NCI-H1105 (cell line): ENCODE data around the gene CYTH4.

Source experiments
- DNase-seq: peaks from one replicate; lab custom pipeline; 2025; lab: John Stamatoyannopoulos, UW

The CYTH4 gene

DNA sequence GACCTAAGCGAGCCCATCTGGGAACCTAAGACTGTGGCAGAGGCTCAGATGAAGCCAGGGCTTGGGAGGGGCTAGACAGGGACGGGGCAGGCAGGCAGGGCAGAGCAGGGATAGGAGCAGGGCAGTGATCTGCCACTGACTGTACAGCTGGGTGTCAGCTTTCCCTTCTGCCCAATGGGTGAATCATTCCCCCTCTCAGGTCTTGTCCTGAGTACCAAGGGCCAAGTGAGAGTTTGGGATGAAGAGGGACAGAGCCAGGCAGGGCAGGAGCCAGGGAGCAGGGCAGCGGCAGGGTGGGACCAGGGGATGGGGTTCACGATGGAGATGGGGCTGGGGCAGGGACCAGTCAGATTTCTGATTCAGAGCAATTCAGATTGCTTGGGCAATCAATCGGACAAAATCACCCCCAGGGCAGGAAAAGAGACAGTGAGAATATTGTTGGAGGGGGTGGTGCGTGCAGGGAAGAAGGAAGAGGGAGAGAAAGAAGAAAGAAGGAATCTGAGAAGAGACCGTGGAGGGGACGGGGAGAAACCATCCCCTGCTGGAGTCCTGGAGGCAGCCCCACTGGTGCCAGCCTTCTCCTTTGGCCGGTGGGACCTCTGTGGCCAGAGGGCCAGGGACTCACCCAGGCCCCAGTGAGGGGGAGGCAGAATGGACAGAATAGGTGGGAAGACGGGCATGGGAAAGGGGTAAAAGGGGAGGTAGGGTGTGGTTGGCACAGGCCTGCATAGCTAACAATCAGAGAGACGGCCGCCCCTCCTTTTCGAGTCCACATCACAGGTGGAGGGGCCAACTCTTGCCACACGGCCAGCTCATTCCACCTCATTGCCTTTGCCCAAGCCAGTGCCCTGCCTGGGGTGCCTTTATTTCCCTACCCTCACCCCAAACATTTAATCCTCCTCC is 47.2 kb downstream of the CYTH4 start:
- DNase-seq: no peak

DNA sequence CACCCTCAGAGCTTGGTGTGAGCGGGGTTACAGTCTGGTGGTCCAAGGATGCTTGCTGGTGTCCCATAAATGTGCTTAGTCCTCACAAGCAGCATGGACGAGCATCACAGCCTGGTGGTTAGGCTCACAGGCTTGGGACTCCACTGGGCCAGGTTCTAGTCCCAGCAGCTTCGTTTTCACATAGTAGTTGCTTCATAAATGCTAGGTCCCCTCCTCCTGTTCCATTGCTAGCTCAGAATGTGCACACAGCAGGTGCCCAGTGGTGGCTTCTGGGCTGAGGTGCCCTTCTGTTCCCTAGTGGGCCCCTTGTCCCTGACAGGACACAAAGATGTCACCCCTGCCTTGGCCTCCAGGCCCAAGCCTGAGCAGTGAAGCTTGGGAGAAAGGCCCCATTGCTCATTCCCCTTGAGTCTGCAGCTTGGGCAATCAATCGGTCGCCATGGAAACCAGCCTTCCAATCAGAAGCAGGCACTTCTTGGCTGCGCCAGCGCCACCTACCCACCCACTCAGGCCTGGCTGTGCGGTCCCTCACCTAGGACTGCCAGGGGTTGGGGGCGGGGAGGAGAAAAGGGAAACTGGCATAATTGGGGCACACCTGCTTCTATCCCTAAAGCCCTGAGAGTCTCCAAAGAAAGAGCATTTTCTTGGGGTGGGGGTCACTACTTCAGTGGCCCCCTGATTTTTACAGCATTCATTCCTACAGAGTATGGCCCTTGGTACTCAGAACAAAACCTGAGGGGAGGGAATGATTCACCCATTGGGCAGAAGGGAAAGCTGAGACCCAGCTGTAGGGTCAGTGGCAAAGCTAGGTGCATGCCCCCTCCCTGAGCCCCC is 48.1 kb downstream of the CYTH4 start:
- peak; percentile 78 for DNase-seq

DNA sequence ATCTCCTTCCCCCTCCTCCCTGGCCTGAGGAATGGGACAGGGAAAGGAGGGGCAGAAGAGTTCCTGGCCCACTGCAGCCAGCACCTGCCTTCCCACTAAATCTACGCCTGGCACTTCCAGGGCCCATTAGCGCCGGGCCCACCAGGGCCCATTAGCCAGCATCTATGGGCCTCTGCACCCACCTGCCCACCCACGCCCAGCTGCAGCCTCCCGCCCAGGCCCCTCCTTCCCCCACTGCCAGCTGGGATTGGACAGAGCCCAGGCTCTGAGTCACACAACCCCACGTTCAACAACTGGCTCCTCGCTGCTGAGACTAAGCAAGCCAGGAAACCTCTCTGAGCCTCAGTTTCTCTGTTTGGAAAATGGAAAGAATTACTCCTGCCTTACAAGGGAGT is 48.7 kb downstream of the CYTH4 start:
- no peak for DNase-seq

DNA sequence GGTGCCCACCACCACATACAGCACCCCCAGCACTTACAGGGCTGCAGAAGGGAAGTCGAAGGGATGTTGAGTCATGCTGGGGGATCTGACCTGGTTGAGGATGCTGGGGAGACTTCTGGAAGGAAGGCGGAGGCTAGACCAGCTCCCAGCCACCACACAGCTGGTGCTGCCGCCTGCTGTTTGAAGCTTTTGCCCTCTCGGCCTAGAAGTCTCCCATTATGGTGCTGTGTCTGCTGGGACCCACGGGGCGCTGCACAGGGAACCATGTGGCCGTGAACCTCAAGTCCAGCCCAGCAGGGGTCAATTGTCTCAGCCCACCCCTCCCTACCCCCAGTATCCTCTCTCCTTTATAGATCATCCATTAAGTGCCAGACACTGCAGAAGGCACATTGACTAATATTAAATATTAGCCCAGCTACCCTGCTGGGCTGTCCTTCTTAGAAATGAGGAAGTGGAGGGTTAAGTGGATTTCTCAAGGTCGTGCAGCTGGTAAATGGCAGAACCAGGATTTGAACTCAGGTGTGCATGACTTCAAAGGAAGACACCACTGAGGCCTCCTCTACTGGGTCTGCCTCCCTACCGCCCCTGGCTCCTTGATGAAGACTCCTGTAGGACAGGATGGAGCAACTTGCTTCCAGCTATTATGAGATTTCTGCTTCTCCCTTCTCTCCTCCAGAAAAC is 49.7 kb downstream of the CYTH4 start:
- DNase-seq: no peak

DNA sequence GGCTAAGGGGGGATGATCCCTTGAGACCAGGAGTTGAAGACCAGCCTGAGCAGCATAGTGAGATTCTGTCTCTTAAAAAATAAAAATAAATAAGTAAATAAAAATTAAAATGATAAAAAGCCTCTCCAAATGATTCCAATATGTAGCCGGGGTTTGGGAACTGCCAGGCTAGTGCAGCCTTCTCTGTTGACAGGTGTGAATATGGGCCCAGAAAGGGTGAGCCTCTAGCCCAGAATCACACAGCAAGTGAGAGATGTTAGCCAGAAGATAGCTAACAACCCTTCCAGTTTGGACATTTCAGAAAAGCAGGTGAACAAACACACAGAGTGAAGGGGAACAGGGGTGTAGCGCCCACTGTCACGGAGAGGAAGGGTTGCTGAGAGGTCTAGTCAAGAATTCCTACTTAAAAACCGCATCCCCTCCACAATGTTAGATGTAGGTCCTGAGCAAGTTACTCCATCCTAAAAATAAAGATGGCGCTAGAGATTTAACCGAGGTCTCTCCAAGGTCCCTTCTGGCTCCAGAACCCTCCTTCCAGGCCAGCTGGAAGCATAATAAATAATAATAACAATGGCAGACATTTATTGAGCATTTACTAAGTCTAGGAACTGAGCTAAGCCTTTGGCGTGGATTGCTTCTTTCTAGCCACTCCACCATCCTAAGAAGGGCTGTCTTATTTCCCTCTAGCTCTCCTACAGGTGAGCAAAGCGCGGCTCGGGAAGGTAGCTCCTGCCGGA is 51.6 kb downstream of the CYTH4 start:
- no peak for DNase-seq

DNA sequence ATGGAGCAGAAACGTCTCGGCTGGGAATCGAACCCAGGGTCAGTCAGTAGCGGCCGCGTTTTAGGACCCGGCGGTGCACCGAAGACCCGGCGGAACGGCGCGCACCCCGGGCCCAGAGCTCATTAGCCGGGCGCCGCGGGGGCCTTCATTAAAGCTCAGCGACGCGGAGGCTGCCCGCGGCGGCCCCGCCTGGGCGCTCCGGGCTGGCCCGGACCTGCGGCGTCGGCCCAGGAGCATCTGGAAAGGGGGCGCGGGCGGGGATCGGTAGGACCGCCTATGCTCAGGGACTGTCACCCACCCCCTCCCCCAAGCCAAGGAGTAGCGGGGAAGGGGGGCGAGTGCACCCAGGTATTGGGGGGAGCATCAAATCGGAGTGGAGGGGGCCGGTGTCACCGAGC is 52.2 kb downstream of the CYTH4 start:
- no peak for DNase-seq

DNA sequence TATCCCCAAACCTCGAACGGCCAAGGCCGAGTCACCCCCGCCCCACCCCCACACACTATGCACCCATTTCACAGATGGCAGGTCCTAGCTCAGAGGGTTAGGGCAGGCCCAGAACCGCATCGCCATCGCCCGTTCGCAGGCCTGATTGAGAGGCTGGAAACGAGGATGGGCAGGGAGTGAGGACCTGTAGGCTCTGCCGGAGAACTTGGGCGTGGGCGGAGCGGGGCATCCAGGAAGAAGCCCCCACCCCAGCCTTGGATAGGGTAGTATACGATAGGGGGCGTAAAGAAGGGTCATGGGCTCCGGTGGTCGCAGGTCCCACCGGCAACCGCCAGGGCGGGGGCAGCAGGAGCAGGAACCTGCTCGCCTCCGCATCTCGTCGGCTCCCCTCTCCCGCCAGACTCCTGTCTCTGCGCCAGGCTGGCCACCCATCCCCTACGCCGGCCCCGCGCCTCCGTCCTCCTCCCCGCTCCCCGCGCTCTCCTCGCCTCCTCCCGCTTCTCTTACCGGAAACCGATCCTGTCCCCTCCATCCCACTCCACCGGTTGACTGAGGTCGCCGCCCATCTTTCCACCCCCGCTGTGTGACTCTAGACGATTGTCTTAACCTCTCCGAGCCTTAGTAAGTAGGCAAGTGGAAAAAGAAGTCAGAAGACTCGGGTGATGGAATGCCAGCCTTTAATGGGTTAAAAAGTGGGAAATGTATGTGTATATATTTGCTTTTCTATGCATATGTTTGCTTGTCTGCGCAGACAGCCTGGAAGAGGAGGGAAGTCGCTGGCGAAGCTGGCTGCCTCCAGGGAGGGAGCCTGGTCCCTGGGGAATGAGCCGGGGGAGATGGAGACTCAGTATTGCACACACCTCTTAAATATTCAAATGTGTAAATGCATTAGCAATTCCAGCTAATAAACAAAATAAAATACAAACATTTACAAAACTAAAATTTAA is 52.8 kb downstream of the CYTH4 start:
- DNase-seq: peak; percentile 29

DNA sequence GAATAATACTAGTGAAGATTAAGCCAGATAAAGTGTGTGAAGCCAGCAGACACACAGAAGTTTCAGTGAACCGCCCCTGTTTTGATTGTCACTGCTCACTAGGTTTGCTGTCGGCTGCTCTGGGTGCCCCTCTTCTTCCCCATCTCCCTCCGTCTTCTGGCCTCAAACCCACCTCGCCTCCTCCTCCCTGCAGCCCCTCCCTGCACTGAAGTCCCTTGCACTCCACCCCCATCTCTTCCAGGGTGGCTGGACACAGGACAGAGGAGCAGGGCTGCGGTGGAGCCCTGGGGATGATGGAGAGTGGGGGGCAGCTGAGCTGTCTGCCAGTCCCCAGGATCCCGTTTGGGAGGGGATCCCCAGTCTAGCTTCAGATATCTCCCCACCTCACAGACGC is 53.5 kb downstream of the CYTH4 start:
- DNase-seq: no peak

DNA sequence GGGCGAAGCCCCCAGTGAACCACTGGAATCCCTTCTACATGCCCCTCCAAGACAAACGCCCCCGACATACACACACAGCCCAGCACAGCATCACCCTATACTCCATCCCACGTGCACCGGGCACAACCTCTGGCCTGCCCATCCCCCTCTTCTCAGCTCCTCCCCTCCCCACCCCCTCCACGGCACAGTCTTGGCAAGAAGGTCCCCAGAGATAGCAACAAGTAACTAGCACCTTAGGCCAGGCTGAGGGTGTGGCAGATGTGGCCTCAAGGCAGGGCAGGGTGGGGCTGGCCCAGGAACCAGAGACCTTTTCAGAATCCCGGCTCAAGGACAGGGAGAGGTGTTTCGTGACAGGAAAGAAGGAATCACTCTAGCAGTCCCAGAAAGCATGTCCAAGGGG is 54.3 kb downstream of the CYTH4 start:
- no peak for DNase-seq

DNA sequence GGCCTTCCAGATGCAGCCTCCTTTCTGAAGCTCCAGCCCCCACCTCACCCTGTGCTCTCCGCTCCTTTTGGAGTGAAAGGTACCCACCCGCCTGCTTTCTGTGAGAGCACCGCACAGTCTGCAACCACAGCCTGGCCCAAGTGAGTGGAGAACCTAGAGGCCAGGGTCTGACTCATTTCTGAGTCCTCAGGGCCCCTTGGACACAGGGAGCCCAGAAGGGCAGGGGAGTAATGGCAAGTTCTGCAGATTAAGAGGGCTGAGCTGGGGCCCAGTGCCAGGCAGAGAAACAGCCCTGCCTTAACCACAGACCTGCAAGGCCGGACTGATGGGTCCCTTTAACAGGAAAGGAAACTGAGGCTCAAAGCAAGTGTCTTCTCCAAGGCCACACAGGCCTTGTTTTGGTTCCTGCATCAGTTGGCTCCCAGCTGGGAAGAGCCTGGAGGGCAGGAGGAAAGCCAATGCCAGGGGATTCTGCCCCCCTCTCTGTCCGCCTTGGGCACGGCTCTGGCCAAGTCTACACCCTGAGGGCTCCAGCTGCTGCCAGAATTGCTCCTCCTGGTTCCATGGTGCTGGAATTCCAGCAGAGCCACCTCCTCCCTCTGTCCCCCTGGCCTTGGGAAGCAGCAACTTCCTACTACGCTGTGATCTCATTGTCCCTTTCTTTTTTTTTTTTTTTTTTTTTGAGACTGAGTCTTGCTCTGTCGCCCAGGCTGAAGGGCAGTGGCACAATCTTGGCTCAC is 55.1 kb downstream of the CYTH4 start:
- no peak for DNase-seq

DNA sequence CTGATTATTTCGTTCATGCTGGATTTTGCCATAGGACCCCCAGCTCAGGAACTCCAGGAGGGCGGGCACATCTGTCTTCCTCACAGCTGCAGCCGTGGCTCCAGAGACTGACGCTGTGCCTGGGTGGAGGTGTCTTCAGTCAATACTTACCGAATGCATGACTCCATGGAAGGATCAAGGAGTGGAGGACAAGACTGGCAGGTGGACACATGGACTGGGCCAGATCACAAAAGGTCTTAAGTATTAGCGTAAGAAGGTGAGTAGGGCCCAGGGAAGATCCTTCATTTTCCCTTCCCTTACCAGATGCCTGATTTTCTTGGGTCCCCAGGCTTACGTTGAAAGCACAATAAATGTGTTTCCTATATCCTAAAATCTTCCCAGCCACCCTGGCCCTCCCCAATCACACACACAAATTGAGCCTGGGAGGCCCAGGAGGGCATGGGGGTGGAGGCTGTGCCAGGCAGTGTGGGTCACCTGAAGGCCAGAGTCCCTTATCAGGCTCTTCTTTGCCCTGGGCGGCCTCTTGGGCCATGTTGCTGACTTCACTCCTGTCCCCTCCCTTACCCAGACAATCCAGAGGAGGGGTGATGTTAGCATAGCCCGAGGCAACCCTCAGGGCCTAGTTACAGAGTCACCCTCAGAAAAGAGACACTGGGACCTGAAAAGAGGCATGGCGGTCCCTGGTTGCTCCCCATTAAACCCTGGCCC is 56.4 kb downstream of the CYTH4 start:
- no peak for DNase-seq

DNA sequence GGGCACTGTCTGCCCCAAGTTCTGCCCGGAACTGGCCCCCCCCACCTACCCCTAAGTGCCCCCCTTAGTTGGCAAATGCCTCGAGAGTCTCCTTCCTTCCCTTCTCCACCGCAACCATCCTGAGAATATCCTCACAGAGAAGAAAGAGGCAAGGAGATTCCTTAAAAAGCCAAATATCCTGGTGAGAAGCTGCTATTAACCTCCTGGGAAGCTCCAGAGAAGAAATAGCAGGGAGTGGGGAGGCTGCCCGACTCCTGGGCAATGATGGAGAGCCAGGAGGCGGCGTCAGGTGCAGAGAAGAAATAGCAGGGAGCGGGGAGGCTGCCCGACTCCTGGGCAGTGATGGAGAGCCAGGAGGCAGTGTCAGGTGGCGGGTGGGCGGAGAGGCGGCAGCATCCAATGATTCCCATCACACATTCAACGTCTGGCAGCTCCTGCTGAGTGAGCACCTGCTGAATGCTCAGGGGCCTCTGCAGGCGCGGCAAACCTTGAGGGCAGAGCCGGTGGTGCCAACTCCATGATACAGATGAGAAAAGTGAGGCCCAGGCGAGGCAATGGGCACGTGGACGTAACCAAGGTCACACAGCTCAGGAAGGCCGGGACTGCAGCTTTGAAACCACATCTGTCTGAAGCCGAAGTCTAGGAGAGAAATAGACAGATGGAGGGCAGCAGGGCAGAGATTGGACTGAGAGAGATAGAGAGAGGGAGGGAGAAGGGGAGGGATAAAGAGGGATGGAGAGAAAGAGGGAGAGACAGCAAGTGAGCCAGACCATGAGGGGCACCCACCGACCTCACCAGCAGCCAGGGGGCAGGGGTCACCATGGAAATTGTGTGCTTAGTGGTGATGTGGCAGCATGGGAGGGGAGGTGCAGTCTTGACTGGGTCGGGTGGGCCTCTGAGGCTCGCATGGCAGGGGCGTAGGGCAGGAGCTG is 58.3 kb downstream of the CYTH4 start:
- DNase-seq: peak; percentile 50

DNA sequence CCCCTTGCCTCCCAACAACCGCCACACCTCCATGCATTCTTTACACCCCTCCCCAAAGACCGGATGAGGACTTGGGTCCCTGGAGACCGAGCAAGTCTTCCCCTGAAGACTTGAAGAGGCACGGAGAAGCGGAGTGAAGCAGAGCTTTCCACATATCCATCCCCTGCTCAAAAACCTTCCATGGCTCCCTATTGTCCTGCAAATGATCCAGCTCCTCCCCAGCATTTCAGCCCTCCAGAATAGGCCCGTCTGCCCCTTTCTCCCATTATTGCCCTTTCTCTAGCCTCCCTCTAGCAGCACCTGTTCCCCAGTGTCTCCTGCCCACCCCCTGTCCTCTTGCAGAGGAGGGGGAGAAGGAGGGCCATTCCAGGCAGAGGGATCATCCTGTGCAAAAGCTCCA is 59.8 kb downstream of the CYTH4 start:
- no peak for DNase-seq

DNA sequence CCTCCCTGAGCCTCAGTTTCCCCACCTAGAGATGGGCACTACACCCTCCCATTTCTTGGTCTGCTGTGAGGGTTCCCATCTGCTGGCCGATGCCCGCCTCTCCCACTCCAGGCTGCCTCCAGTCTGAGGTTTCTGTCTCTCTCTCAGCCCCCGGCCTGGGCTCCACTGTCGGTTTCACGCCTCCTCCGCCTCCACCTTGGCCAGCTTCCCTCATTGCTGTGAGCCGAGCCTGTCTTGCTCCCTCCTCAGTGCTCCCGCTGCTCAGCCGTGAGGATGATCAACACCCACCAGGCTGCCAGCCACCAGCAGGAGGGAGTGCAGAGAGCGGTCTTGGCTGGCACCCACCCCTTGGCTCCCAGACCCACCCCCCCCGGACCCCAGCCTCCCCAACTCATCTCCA is 61.0 kb downstream of the CYTH4 start:
- no peak for DNase-seq

DNA sequence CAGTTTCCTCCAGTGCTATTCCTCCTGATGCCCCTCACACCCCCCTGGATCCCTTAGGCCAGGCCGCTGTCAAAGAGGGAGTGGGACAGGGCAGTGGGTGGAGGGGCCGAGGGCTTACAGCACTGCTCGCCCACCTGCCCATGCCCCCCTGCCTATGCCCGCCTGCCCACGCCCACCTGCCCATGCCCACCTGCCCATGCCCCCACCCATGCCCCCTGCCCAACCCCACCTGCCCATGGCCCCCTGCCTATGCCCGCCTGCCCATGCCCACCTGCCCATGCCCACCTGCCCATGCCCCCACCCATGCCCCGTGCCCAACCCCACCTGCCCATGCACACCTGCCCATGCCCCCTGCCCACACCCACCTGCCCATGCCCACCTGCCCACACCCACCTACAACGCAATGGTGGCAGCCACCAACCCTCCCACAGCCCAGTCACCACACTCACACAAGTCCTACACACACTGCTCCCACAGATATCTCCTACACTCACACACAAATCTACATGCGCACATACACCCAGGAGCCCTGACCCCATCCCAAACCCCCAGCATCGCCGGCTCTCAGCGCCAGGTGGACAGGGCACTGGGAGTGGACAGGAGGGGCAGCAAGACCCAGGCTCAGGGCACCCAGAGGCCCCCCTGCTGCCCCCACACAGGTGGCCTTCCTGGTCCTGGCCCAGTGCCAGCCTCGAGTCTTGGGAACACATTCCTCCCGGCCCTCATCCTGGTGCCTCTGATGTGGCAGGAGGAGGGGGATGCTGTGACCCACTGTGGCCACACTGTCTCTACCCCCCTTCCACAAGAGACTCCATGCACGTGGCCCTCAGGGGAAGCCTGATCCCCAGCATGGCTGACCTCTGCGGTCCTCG is 61.8 kb downstream of the CYTH4 start:
- no peak for DNase-seq

DNA sequence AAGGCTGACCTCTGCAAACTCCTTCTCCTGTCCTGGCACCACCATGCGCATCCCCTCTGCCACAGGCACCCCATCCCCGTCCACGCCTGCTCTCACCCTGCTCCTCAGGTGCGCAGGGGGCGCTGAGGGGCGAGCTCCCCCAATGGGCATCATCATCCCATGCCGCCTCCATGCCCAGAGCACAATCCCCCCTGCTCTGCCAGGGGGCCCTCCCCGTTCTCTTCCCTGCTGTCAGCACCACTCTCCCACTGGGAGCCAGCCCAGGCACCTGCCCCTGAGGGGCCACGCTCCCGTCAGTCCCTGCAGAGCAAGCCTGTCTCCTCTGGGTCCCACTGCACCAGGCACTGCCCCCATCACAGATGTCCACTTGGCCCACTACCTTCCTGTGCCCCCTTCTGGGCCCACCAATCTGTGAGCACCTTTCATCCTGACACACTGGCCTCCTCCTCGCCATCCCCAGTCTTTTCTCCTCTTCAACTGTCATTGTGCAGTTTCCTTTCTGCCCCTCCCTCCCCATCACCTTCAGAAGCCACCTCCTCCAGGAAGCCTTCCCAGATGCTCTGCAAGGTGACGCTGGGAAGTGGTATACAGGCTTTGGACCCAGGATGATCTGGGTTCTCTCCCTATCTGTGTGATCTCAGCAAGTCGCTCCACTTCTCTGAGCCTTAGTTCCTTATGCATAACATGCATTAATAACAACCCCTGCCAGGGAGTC is 62.6 kb downstream of the CYTH4 start:
- no peak for DNase-seq
